Measurements from ENCODE around the gene ADRA1B.
"Not testable (repeated sequence)": the region's sequence is repeated elsewhere in the genome, so short reads cannot be mapped to it uniquely, and the experiment has no call there.

DNA sequence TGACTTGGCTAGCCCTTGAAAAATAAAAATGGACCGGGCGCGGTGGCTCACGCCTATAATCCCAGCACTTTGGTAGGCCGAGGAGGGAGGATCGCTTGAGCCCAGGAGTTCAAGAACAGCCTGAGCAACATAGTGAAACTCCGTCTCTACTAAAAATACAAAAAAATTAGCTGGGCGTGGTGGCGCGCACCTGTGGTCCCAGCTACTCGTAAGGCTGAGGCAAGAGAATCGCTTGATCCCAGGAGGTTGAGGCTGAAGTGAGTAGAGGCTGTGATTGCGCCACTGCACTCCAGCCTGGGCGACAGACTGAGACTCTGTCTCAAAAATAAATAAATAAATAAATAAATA, 92.2 kb downstream of the ADRA1B start:
- not testable (repeated sequence) for TF ChIP-seq SP1 (IDR thresholded peaks at IDR 0.05); SUZ12 (IDR thresholded peaks at IDR 0.05); BHLHE40 (IDR thresholded peaks at IDR 0.05; ENCODE audit: borderline replicate concordance); FOXM1 (IDR thresholded peaks at IDR 0.05; ENCODE audit: borderline replicate concordance); L3MBTL2 (conservative IDR thresholded peaks at IDR 0.05)

Data from HEK293T (cell line).